ENCODE measurements around the gene LRRK1. TPM values are rescaled to one million over a fixed set of nuclear protein-coding genes. Genes with fewer than 3 reads are reported as not detected.
A peak's percentile ranks its signal among the peaks of the same experiment; 100 is the strongest.

Gene LRRK1
- total RNA-seq, 4 donors from 2014 or later: 52.7 to 107 (median 82.7) TPM

DNA sequence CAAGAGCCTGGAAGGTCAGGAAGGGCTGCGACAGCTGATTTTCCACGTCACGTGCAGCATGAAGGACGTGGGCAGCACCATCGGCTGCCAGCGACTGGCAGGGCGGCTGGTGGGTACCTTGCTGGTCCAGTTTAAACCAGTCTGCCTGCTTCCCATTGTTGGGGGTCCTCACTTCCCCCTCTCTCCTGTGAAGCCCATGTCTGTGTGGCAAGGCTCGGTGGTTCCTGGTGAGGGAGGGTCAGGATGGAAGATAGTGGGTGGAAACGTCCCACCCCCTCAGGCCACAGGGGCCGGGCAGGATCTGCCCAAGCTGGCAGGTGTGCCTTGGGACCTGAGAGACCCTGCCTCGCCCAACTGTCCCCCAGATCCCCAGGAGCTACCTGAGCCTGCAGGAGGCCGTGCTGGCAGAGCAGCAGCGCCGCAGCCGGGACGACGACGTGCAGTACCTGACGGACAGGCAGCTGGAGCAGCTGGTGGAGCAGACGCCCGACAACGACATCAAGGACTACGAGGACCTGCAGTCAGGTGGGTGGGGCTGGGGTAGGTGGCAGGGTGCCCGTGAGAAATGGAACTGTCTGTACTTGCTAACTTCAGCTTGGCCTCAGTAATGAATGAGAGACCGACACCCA is 108.2 kb downstream of the LRRK1 start:
- Histone ChIP-seq H3K27ac (no peak overlapping the region), H3K36me3 (peaks cover 0 to 15% (median 3%) of the 10 kb centered on the region in 4 donors), H3K4me3 (no peak overlapping the region), H3K27me3 (no peaks in the 10 kb centered on the region), H3K9me3 (no peaks in the 10 kb centered on the region), H3K4me1 (no peaks in the 10 kb centered on the region)
- WGBS, 2 donors (ENCODE audit: low coverage in 1 of 2): 69% methylated on average over 24 of the region's 25 CpGs; no CpG with 5 or more reads in 1 of the 2 donors
- intact Hi-C loops (cut with DNase I; ENCODE audit: low total_unique reads): no loop called here
- DNase-seq: peak; percentile 8
- in situ Hi-C loops (cut with MboI; ENCODE audit: low pct_ligation_motif_present in 1 of 4, low pct_unique_long_range_greater_than_20kb in 1 of 4, low sequenced_read_pairs in 3 of 4): no loop called here
- TF ChIP-seq POLR2AphosphoS5 (IDR thresholded peaks at IDR 0.05) (no peak), POLR2A (IDR thresholded peaks at IDR 0.05) (no peak), EP300 (IDR thresholded peaks at IDR 0.05; ENCODE audit: low read depth) (no peak)
- TF ChIP-seq, protein P1, sequence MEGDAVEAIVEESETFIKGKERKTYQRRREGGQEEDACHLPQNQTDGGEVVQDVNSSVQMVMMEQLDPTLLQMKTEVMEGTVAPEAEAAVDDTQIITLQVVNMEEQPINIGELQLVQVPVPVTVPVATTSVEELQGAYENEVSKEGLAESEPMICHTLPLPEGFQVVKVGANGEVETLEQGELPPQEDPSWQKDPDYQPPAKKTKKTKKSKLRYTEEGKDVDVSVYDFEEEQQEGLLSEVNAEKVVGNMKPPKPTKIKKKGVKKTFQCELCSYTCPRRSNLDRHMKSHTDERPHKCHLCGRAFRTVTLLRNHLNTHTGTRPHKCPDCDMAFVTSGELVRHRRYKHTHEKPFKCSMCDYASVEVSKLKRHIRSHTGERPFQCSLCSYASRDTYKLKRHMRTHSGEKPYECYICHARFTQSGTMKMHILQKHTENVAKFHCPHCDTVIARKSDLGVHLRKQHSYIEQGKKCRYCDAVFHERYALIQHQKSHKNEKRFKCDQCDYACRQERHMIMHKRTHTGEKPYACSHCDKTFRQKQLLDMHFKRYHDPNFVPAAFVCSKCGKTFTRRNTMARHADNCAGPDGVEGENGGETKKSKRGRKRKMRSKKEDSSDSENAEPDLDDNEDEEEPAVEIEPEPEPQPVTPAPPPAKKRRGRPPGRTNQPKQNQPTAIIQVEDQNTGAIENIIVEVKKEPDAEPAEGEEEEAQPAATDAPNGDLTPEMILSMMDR (IDR thresholded peaks at IDR 0.05): no peak

- in situ Hi-C loops (cut with MboI; ENCODE audit: low pct_ligation_motif_present in 1 of 4, low pct_unique_long_range_greater_than_20kb in 1 of 4, low sequenced_read_pairs in 3 of 4) (no loop called here), intact Hi-C loops (cut with DNase I; ENCODE audit: low total_unique reads) (no loop called here)
- Histone ChIP-seq H3K36me3 (peaks cover 0 to 17% (median 5%) of the 10 kb centered on the region in 4 donors), H3K27me3 (no peaks in the 10 kb centered on the region), H3K27ac (no peak overlapping the region), H3K4me1 (no peaks in the 10 kb centered on the region), H3K9me3 (no peaks in the 10 kb centered on the region), H3K4me3 (no peak overlapping the region)
- TF ChIP-seq, protein P1 (IDR thresholded peaks at IDR 0.05): no peak
- no peak for TF ChIP-seq POLR2A (IDR thresholded peaks at IDR 0.05)
- TF ChIP-seq POLR2AphosphoS5 (IDR thresholded peaks at IDR 0.05): no peak
- TF ChIP-seq EP300 (IDR thresholded peaks at IDR 0.05; ENCODE audit: low read depth): no peak
- 90 to 91% methylated on average over 12 to 13 of the region's 13 CpGs for WGBS, 2 donors (ENCODE audit: low coverage in 1 of 2)
- peak; percentile 1 for DNase-seq
Observed at GRCh38 chr15:101027920-101028319, 108.8 kb downstream of the LRRK1 start.

GRCh38 chr15:101028321-101028720 is 109.2 kb downstream of the LRRK1 start:
- TF ChIP-seq POLR2A (IDR thresholded peaks at IDR 0.05) (no peak), POLR2AphosphoS5 (IDR thresholded peaks at IDR 0.05) (no peak), EP300 (IDR thresholded peaks at IDR 0.05; ENCODE audit: low read depth) (no peak)
- TF ChIP-seq, protein P1 (IDR thresholded peaks at IDR 0.05): no peak
- in situ Hi-C loops (cut with MboI; ENCODE audit: low pct_ligation_motif_present in 1 of 4, low pct_unique_long_range_greater_than_20kb in 1 of 4, low sequenced_read_pairs in 3 of 4): no loop called here
- peaks cover 0 to 21% (median 6%) of the 10 kb centered on the region in 4 donors for H3K36me3 ChIP-seq

GRCh38 chr15:101028772-101029438 is 109.7 kb downstream of the LRRK1 start:
- DNase-seq: peak; percentile 4
- no peak overlapping the region for H3K27ac ChIP-seq
- 93 to 100% methylated on average over 2 to 19 of the region's 19 CpGs for WGBS, 2 donors (ENCODE audit: low coverage in 1 of 2)
- H3K4me3 ChIP-seq: no peak overlapping the region
- in situ Hi-C loops (cut with MboI; ENCODE audit: low pct_ligation_motif_present in 1 of 4, low pct_unique_long_range_greater_than_20kb in 1 of 4, low sequenced_read_pairs in 3 of 4): no loop called here
- TF ChIP-seq POLR2AphosphoS5 (IDR thresholded peaks at IDR 0.05) (no peak), POLR2A (IDR thresholded peaks at IDR 0.05) (no peak), EP300 (IDR thresholded peaks at IDR 0.05; ENCODE audit: low read depth) (no peak)
- TF ChIP-seq, protein P1 (IDR thresholded peaks at IDR 0.05): no peak
- intact Hi-C loops (cut with DNase I; ENCODE audit: low total_unique reads): no loop called here
- no peaks in the 10 kb centered on the region for H3K4me1 ChIP-seq
- peaks cover 0 to 25% (median 8%) of the 10 kb centered on the region in 4 donors for H3K36me3 ChIP-seq
- no peaks in the 10 kb centered on the region for H3K9me3 ChIP-seq
- H3K27me3 ChIP-seq: no peaks in the 10 kb centered on the region

More at GRCh38 chr15:101028321-101028720, 109.2 kb downstream of the LRRK1 start:
- Histone ChIP-seq H3K4me3 (no peak overlapping the region), H3K4me1 (no peaks in the 10 kb centered on the region), H3K27ac (no peak overlapping the region), H3K9me3 (no peaks in the 10 kb centered on the region), H3K27me3 (no peaks in the 10 kb centered on the region)
- intact Hi-C loops (cut with DNase I; ENCODE audit: low total_unique reads): no loop called here
- peak; percentile 7 for DNase-seq
- 76 to 87% methylated on average over 8 to 9 of the region's 9 CpGs for WGBS, 2 donors (ENCODE audit: low coverage in 1 of 2)

Data from transverse colon (tissue), 4 donors.